Stimulated activated CD4-positive, alpha-beta T cell treated with anti-CD3 and anti-CD28 coated beads, TNF-alpha, amount 100 ng/mL, for 1 hour (primary cell): ENCODE data around the gene MATN3.
"Not testable (repeated sequence)": the region's sequence is repeated elsewhere in the genome, so short reads cannot be mapped to it uniquely, and the experiment has no call there.

ENCODE experiments used
- DNase-seq, 3 donors: peaks; one replicate each; pipeline ENCODE4 v3.0.0-alpha.2; 2020; ENCODE audit warnings: low read depth in 3 of 3, low spot score in 1 of 3

MATN3 gene

DNA sequence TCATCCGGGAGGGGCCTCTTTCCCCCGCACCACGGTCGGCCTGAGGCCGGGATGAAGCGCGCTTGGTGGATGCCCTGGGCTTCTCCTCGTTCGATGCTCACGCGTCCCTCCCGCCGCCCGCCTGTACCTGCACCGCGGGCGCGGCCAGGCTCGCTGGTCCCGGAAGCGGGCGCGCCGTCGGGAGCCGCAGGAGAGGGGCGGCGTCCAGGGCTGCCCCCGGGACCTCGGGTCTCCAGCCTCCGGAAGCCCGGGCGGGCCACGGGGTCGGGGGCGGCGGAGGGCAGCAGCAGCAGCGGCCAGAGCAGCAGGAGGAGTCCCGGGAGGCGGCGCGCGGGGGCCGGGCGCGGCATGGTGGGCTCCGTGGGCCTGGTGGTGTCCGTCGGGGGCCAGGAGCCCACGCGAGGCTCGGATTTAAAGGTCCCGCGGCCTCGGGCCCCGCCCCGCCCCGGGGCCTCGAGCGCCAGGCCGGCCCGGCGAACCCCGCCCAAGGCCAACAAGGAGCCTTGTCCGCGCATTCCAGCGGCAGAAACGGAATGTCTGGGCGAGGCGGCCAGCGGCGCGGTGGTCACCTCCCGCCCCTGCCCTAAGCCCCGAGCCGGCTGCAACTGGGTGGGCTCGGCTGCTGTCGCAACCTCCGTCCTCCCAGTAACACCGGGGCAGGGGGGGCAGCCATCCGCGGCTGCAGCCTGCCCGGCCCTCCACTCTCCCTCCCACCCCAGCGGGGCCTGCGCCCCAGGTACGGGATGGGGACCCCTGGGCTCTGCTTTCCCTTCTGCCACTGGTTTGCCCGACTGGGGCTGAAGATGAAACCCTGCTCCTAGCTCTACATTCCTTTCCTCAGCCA lies at the start of gene MATN3:
Gene MATN3, minus strand, starts transcription at position 387 of the 844 bp plus-strand sequence. Its CDS starts 37 bp downstream, at position 350.
- no peak for DNase-seq

GRCh38 chr2:20061940-20062339 lies 49.5 kb upstream of the MATN3 start:
- DNase-seq, result no peak

DNA sequence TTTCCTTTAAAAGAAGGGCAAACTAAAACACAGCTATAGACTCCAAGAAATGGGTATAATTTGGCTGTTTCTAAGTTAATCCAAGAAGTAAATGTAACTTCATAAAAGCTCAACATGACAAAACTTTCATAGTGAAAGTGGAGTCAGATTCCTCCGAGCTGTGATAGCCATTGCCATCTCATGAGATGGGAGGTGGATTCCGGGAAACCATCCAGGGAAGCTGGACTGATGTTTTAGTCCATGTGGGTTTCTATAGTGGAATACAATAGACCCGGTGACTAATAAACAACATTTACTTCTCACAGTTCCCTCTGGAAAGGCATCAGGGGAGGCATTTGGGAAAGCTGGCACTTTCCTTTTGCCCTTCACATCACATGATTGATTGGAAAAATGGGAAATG lies 49.0 kb upstream of the MATN3 start:
- DNase-seq, result no peak

DNA sequence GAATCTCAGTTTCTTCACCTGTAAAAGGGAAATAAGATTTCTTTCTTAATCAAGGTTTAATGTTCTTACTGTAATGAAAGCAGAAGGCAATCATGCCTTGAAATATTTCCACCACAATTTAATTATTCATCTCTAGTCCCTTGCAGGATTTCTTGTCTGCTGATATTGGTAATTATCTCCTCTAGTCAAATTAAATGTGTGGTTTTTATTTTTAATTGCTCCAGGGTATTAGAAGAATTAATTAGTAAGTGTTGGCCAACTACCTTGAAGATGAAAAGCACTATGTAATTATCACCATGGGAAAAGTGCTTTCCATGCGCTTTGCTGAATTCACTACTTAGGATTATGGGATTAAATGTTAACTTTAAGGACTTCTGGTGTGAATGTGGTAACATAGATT lies 47.6 kb upstream of the MATN3 start:
- DNase-seq, result no peak

GRCh38 chr2:20057268-20057667 lies 44.8 kb upstream of the MATN3 start:
- DNase-seq, result no peak

- DNase-seq, result no peak
Observed at GRCh38 chr2:20054931-20055330, 42.5 kb upstream of the MATN3 start.

DNA sequence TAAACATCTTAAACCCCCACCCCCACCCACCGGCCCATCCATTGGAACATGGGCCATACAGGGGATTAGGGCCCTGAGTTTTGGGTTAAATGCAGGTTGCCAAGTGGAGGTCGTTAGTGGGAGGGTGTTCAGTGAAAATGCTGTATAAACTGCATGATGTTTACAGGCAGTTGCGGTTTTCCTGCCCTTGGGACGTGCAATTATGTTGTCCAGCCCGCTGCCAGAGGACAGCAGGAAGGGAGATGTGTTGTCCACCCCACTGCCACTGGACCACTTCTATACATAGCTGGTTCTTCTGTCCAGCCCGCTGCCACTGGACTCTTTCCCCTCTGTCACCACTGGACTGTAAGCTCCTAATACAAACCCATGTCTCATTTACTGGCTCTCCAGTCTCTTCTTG lies 41.7 kb upstream of the MATN3 start:
- no peak for DNase-seq

GRCh38 chr2:20052861-20053281 lies 40.4 kb upstream of the MATN3 start:
- no peak for DNase-seq

DNA sequence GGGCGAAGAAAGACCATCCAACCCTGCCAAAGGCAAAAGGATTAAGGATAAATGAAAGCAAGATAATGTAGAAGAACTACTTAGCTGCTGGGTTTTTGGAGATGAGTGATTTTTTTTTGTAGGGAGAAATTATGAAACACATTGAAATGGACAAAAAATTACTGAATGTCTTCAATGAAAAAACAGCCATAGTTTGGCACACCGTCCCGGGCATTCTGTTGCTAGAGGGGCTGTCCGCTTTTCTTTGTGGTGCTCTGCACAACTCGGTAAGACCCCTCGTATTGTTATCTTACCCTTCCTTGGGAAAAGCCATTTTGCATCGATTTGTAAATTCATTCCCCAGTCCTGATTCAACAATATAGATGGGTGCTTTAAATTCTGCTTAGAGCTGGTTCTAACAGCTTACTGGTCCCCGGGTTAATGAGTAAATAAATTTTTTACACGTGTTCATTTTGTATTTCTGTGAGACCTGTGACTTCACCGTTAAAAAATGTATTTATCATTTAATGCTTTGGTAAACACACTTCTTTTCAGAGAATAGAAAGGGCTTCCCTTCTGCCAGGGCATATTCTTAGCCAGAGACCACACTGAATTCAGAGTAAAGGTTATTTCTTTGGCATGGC lies 39.9 kb upstream of the MATN3 start:
- no peak for DNase-seq

DNA sequence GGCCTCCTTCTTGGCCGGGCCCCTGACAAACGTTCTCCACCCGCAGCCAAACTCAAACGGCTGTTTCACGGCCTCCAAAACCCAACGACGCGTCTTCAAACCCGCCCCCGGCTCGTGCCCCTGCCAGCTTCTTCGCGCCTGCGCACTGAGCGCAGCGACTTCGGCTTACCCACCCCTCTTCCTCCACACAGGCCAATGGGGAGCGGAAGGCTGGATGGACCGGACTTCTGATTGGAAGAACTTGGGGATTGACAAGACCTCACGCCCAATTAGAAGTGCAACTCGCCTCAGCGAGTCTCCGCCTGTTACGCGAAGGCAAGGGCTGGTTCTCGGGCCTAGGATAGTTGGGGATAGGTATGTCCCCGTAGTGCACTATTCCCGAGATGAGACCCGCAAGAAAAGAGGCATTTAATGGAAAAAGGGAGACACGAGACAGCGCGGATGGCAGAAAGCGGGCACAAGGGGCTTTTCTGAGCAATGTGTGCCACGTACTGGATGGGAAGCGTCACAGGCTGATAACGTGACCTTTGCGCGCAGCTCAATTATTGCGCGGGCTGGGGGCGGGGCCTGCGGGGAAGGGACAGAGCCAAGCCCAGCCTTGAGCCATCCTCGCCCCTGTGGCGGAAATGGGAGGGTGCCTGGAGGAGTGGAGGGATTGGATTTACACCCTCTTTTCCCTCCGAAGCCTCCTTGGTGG lies 39.2 kb upstream of the MATN3 start, which contains the start of gene LAPTM4A:
Gene LAPTM4A, minus strand, starts transcription at position 97 of the 697 bp plus-strand sequence. CDS start 108 bp downstream, outside the sequence.
- peak; percentile 88 to 95 (median 95) for DNase-seq

- peak in 1 of 3 donors; percentile 4 for DNase-seq
Observed at GRCh38 chr2:20050646-20051531, 38.4 kb upstream of the MATN3 start.

- no peak for DNase-seq
Observed at GRCh38 chr2:20050104-20050645, 37.7 kb upstream of the MATN3 start.

DNA sequence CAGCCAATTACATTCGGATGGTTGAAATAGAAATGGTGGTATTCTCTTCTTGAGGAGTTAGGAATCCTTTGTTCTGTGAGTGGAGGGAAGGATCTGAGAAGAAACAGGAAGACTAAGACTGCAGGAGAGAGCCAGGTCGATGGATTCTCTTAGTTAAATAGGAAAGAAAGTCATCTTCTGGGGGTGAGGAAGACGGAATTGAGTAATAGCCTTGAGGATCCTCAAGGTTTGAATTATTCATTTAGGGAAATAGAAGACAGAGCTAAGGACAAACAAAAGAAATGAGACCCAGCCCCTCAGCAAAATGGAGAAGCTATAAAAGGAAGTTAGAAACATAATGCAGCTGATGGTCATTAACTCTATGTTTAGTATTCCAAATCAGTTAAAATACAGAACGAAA lies 37.2 kb upstream of the MATN3 start:
- no peak for DNase-seq

DNA sequence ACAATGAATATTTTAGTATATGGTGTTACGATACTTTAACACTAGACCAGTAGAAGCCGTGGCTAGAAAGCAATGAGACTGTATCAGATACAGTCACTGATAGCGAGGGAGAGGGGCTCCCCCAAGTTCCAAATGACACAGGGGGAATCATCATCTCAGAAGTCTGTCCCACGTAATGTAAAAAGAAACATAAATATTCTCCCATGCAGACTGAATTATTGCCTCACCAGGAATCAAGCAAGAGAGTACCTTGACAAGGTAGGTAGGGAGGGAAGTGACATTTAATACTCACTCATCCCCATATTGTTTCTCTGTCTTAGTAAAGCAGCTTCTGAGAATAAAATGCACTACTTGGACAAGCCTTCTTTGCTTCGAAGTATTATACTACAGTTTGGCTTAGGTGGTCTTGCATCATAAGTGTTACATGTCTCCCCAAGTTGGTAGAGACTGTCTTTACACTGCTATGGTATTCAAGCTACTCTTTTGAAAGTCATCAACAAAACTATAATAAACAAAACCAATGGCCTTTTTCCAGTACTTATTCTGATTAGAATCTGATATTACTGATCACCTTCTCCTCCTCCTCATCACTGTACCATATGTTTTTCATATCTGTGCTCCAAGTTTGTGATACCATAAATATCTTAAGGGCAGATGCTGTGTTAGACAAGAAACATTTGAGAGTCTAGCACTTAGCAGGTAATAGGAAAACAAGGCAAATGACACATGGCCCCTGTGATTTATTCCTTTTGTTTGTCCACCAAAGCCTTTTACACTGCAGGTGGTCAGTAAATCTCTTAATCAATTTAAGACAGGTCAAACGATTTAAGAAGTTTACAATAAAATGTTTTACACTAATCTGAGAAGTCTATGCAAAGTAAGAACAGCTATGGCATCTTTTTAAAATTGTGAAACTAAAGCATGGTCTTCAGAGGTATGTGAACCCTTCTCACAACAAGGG lies 36.3 kb upstream of the MATN3 start:
- no peak for DNase-seq

GRCh38 chr2:20045712-20046292 lies 33.3 kb upstream of the MATN3 start:
- DNase-seq, result not testable (repeated sequence)

- no peak for DNase-seq
Observed at GRCh38 chr2:20044778-20045177, 32.3 kb upstream of the MATN3 start.

GRCh38 chr2:20042531-20042930 lies 30.1 kb upstream of the MATN3 start:
- no peak for DNase-seq

DNA sequence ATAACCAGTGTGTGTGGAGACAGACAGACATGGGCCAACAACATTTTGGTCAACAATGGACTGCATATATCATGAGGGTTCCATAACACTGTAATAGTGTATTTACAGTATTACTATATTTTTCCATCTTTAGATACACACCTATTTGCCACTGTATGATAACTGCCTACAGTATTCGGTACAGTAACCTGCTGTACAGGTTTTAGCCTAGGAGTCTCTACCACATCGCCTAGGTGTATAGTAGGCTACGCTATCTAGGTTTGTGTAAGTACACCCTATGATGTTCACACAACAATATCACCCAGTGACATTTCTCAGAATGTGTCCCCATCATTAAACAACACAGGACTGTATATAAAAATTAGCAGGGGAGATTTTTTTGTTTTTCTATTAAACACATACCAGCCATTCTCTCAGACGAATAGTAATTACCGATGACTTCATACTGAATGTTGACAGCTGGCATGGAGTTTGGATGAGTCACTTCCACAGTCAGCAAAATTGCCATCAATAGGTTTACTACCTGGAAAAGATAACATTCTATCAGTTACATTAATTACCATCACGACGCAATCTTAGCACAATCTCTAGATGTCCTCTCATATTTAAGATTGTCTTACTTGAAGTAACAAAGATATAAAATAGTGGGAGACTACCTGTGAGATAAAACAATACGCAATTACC lies 28.2 kb upstream of the MATN3 start:
- DNase-seq, result no peak
